ENCODE results near the gene NKX6-2. TPM values are rescaled to one million over a fixed set of nuclear protein-coding genes. Genes with fewer than 3 reads are reported as not detected.

NKX6-2 gene
- polyA plus RNA-seq, 1 donor from 2014 or later, result not detected

GRCh38 chr10:132784866-132785722 is 853 bp downstream of the NKX6-2 start:
- no peaks in the 10 kb centered on the region for H4K20me1 ChIP-seq (ENCODE audit: insufficient read depth)
- H3K4me2 ChIP-seq (ENCODE audit: low read length), result no peak overlapping the region
- H3K9me2 ChIP-seq (ENCODE audit: insufficient read depth, low read length), result no peaks in the 10 kb centered on the region

GRCh38 chr10:132783940-132784865 is 1.7 kb downstream of the NKX6-2 start:
- Histone ChIP-seq H3K9me2 (ENCODE audit: insufficient read depth, low read length) (no peaks in the 10 kb centered on the region), H3F3A (ENCODE audit: insufficient read depth, low read length, poor library complexity, severe bottlenecking) (no peaks in the 10 kb centered on the region), H3K9me3 (ENCODE audit: low read length) (no peaks in the 10 kb centered on the region), H3K27me3 (ENCODE audit: insufficient read depth, low read depth, low read length) (peaks cover 72% of the 10 kb centered on the region), H3K27ac (ENCODE audit: low read length) (no peak overlapping the region), H3K9ac (ENCODE audit: low read length) (no peak overlapping the region), H3K4me2 (ENCODE audit: low read length) (no peak overlapping the region), H4K20me1 (ENCODE audit: insufficient read depth) (no peaks in the 10 kb centered on the region), H2AFZ (ENCODE audit: low read depth, low read length) (no peak overlapping the region), H3K4me3 (ENCODE audit: low read length) (no peak overlapping the region), H3K79me2 (replicated peaks; ENCODE audit: insufficient read depth, low read length) (no peaks in the 10 kb centered on the region), H3K36me3 (ENCODE audit: insufficient read depth, low read length) (no peaks in the 10 kb centered on the region)
- TF ChIP-seq EZH2 (IDR thresholded peaks at IDR 0.05; ENCODE audit: borderline replicate concordance, insufficient read depth, low read length, poor library complexity, severe bottlenecking), result peak; percentile 81
- no peak for TF ChIP-seq SMC3 (conservative IDR thresholded peaks at IDR 0.05; ENCODE audit: poor library complexity)

More at GRCh38 chr10:132784866-132785722, 853 bp downstream of the NKX6-2 start:
- no peaks in the 10 kb centered on the region for H3F3A ChIP-seq (ENCODE audit: insufficient read depth, low read length, poor library complexity, severe bottlenecking)
- H3K9me3 ChIP-seq (ENCODE audit: low read length), result no peaks in the 10 kb centered on the region
- no peak overlapping the region for H3K27ac ChIP-seq (ENCODE audit: low read length)
- H3K79me2 ChIP-seq (replicated peaks; ENCODE audit: insufficient read depth, low read length), result no peaks in the 10 kb centered on the region
- H3K9ac ChIP-seq (ENCODE audit: low read length), result no peak overlapping the region
- TF ChIP-seq EP300 (conservative IDR thresholded peaks at IDR 0.05; ENCODE audit: poor library complexity, severe bottlenecking) (no peak), TAF1 (IDR thresholded peaks at IDR 0.05; ENCODE audit: low read depth) (no peak), MXI1 (conservative IDR thresholded peaks at IDR 0.05; ENCODE audit: poor library complexity, severe bottlenecking) (no peak), EZH2 (IDR thresholded peaks at IDR 0.05; ENCODE audit: borderline replicate concordance, insufficient read depth, low read length, poor library complexity, severe bottlenecking) (no peak), RAD21 (conservative IDR thresholded peaks at IDR 0.05) (no peak), POLR2AphosphoS5 (IDR thresholded peaks at IDR 0.05) (no peak), CTCF (IDR thresholded peaks at IDR 0.05; ENCODE audit: poor library complexity, severe bottlenecking) (no peak)
- H3K4me3 ChIP-seq (ENCODE audit: low read length), result no peak overlapping the region
- peaks cover 81% of the 10 kb centered on the region for H3K27me3 ChIP-seq (ENCODE audit: insufficient read depth, low read depth, low read length)
- no peak overlapping the region for H2AFZ ChIP-seq (ENCODE audit: low read depth, low read length)
- no peaks in the 10 kb centered on the region for H3K36me3 ChIP-seq (ENCODE audit: insufficient read depth, low read length)
